ENCODE results near the gene C21orf91.

- TF ChIP-seq, protein P1, sequence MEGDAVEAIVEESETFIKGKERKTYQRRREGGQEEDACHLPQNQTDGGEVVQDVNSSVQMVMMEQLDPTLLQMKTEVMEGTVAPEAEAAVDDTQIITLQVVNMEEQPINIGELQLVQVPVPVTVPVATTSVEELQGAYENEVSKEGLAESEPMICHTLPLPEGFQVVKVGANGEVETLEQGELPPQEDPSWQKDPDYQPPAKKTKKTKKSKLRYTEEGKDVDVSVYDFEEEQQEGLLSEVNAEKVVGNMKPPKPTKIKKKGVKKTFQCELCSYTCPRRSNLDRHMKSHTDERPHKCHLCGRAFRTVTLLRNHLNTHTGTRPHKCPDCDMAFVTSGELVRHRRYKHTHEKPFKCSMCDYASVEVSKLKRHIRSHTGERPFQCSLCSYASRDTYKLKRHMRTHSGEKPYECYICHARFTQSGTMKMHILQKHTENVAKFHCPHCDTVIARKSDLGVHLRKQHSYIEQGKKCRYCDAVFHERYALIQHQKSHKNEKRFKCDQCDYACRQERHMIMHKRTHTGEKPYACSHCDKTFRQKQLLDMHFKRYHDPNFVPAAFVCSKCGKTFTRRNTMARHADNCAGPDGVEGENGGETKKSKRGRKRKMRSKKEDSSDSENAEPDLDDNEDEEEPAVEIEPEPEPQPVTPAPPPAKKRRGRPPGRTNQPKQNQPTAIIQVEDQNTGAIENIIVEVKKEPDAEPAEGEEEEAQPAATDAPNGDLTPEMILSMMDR (IDR thresholded peaks at IDR 0.05; ENCODE audit: insufficient read depth, low read length), result no peak
- TF ChIP-seq POLR2AphosphoS5 (IDR thresholded peaks at IDR 0.05; ENCODE audit: low read depth), result no peak
- TF ChIP-seq GABPA (IDR thresholded peaks at IDR 0.05; ENCODE audit: low read depth), result no peak
Measured at GRCh38 chr21:17797967-17798366, 21.2 kb downstream of the C21orf91 start.

Measured in HL-60 (cell line).